GM18873 (cell line): ENCODE data around the gene KCNE5.
"Not testable (repeated sequence)": the region's sequence is repeated elsewhere in the genome, so short reads cannot be mapped to it uniquely, and the experiment has no call there.

Experiments
- ATAC-seq: cut with Tn5 transposase; IDR thresholded peaks from one replicate; pipeline ENCODE4 v1.9.1; 2021; ENCODE audit warnings: mild to moderate bottlenecking, moderate library complexity, moderate number of reproducible peaks; ENCODE audit not compliant: unreplicated experiment, low FRiP score

KCNE5 gene

GRCh38 chrX:109619771-109620170 lies 5.2 kb downstream of the KCNE5 start:
- ATAC-seq, result no peak

- no peak for ATAC-seq
These were observed 10.0 kb downstream of the KCNE5 start for GRCh38 chrX:109614951-109615350.

GRCh38 chrX:109601486-109601885 lies 23.5 kb downstream of the KCNE5 start:
- ATAC-seq, result no peak

GRCh38 chrX:109600237-109600651 lies 24.7 kb downstream of the KCNE5 start:
- no peak for ATAC-seq

- ATAC-seq, result no peak
These were observed 29.0 kb downstream of the KCNE5 start for GRCh38 chrX:109596015-109596414.

GRCh38 chrX:109590176-109590575 lies 34.8 kb downstream of the KCNE5 start:
- no peak for ATAC-seq

GRCh38 chrX:109585488-109585887 lies 39.5 kb downstream of the KCNE5 start:
- ATAC-seq, result no peak

- no peak for ATAC-seq
These were observed 46.1 kb downstream of the KCNE5 start for GRCh38 chrX:109578916-109579315.

GRCh38 chrX:109577055-109577454 lies 47.9 kb downstream of the KCNE5 start:
- ATAC-seq, result no peak

- ATAC-seq, result not testable (repeated sequence)
These were observed 48.9 kb downstream of the KCNE5 start for GRCh38 chrX:109576083-109576482.
